AG10803 (cell line): Measurements from ENCODE around the gene BRD1.

Source experiments
- DNase-seq: peaks from one replicate; pipeline ENCODE4 v3.0.0; 2010; ENCODE audit warnings: low read depth
- H3K4me3 ChIP-seq: 2 replicates; pipeline ENCODE4 v1.5.1; 2011; ENCODE audit warnings: mild to moderate bottlenecking, low read length, control low read depth
- CTCF ChIP-seq: conservative IDR thresholded peaks from 2 replicates; pipeline ENCODE4 v1.5.1; 2011; ENCODE audit warnings: mild to moderate bottlenecking, low read length, control low read depth, inconsistent platforms

The BRD1 gene

GRCh38 chr22:49760280-49760629, 67.4 kb downstream of the BRD1 start:
- no peak for TF ChIP-seq CTCF

DNA sequence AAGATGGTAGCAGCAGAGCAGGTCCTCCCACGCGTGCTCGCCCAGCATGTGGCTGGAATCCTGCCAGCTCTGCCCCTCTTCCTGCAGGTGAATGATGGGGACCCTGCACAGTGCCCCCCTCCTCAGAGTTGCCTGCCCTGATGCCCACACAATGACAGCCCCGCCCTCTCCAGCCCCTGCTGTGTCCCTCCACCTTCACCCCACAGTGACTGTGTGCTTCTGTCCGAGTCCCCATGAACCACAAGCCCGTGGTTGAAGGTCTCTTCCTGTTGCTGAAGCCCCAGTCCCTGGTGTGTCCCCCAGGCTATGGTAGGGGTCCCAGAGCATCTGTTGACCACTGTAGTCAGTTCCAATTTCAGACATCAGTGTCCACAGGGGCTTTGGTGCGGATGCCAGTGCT, 71.0 kb downstream of the BRD1 start:
- no peak for DNase-seq
- no peak for TF ChIP-seq CTCF
- no peak overlapping the region for H3K4me3 ChIP-seq

More at GRCh38 chr22:49760280-49760629, 67.4 kb downstream of the BRD1 start:
- no peak for DNase-seq
- H3K4me3 ChIP-seq = no peak overlapping the region

- no peak overlapping the region for H3K4me3 ChIP-seq
- DNase-seq = no peak
- TF ChIP-seq CTCF = no peak
Observed at GRCh38 chr22:49756201-49756600, 71.5 kb downstream of the BRD1 start.

DNA sequence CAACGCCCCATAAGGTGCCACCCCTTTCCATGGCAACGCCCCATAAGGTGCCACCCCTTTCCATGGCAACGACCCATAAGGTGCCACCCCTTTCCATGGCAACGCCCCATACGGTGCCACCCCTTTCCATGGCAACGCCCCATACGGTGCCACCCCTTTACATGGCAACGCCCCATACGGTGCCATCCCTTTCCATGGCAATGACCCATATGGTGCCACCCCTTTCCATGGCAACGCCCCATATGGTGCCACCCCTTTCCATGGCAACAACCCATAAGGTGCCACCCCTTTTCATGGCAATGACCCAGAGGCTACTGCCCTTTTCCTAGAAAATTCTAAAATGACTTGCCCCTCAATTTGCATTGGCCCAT, 72.1 kb downstream of the BRD1 start:
- TF ChIP-seq CTCF = no peak
- no peak overlapping the region for H3K4me3 ChIP-seq

DNA sequence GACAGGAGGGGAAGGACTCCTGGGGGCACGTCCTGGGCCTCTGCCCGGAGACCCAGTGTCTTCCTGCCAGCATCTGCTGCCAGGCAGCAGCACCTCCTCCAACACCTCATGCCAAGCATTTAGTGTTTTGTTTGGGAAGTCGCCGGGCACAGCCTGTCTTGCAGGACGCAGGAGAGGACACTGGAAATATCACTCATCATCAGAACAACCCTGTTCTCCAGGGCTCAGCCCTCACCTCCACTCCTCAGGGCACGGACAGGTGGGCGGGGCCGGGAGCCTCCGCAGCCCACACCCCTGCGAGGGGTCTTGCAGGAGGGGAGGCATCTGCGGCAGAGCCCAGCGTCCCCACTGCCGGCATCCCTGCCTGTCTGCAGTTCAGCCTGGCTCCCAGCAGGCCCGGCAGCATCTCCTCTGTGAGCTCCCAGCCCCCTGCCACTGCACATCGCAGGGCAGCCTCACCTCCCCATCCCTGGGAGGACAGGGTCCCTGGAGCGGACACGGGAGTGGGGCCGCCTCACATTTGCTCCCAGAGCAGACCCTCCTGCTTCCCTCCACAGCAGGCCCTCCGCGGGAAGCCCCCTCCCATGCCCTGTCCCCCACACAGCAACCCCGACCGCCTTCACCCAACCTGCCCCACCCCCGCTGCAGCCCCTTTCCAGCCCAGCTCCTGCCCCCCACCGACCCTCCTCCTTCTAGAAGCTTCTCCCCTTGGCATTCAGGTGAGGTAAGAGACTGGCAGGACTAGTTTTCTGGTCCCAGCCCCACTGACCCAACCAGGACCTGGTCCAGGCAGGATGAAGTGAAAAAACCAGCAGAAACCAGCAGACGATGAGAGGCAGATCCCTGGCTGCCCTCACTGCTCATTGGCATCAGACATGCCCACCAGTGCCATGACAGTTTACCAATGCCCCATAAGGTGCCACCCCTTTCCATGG, 72.7 kb downstream of the BRD1 start:
- no peak overlapping the region for H3K4me3 ChIP-seq
- TF ChIP-seq CTCF = no peak
- DNase-seq = no peak

More for the DNA sequence above, 72.1 kb downstream of the BRD1 start:
- DNase-seq = no peak

- DNase-seq = no peak
- no peak for TF ChIP-seq CTCF
- no peak overlapping the region for H3K4me3 ChIP-seq
Observed at GRCh38 chr22:49753961-49754695, 73.5 kb downstream of the BRD1 start.
